WTC11 (cell line): Measurements from ENCODE around the gene GTPBP1. TPM values are rescaled to one million over a fixed set of nuclear protein-coding genes. Genes with fewer than 3 reads are reported as not detected.
A peak's percentile ranks its signal among the peaks of the same experiment; 100 is the strongest.

Experiments
- ATAC-seq: fragments of 200-7000 bp; cut with Tn5 transposase; 2 replicates; pipeline ENCODE4 v1.10.0; 2021; ENCODE audit warnings: mild to moderate bottlenecking, moderate library complexity
- CTCF ChIA-PET: fragments of 300-600 bp; sonication (Branson Sonifier 250); formaldehyde crosslinking; loops from one replicate; lab custom pipeline; 2021; ENCODE audit warnings: antibody characterized with exemption; lab: Charles Lee
- POLR2A ChIA-PET: fragments of 350-600 bp; sonication (Branson Sonifier 250); formaldehyde crosslinking; loops from one replicate; lab custom pipeline; 2021; ENCODE audit warnings: antibody characterized with exemption; lab: Charles Lee
- DNase-seq: peaks from one replicate; pipeline ENCODE4 v3.0.0; 2021; ENCODE audit warnings: low spot score
- H3K27ac Mint-ChIP-seq: 2 replicates; pipeline ENCODE4 v1.8.0; 2021; ENCODE audit warnings: mixed read lengths
- H3K27me3 Mint-ChIP-seq: 2 replicates; pipeline ENCODE4 v1.8.0; 2021; ENCODE audit warnings: low read depth, mild to moderate bottlenecking, moderate library complexity, mixed read lengths
- H3K36me3 Mint-ChIP-seq: 2 replicates; pipeline ENCODE4 v1.8.0; 2021; ENCODE audit warnings: mixed read lengths
- H3K4me1 Mint-ChIP-seq: 2 replicates; pipeline ENCODE4 v1.8.0; 2022; ENCODE audit warnings: mixed read lengths
- H3K4me3 Mint-ChIP-seq: 2 replicates; pipeline ENCODE4 v1.8.0; 2021; ENCODE audit warnings: mild to moderate bottlenecking, moderate library complexity, mixed read lengths
- H3K9me3 Mint-ChIP-seq: 2 replicates; pipeline ENCODE4 v1.8.0; 2021; ENCODE audit warnings: mixed read lengths
- AR ChIP-seq: fragments of 250-450 bp; sonication (Bioruptor Pico); IDR thresholded peaks from 2 replicates; pipeline ENCODE4 v1.9.0; 2021; ENCODE audit warnings: mild to moderate bottlenecking
- CREM ChIP-seq: sonication (generic); formaldehyde crosslinking; IDR thresholded peaks from 2 replicates; pipeline ENCODE4 v1.8.1; 2022; ENCODE audit warnings: mild to moderate bottlenecking, missing genetic modification reagents, moderate library complexity
- E2F1 ChIP-seq: sonication (generic); formaldehyde crosslinking; IDR thresholded peaks from 2 replicates; pipeline ENCODE4 v1.8.0; 2022; ENCODE audit warnings: mild to moderate bottlenecking, missing genetic modification reagents
- ETV6 ChIP-seq: sonication (generic); formaldehyde crosslinking; IDR thresholded peaks from 2 replicates; pipeline ENCODE4 v1.8.1; 2022; ENCODE audit warnings: mild to moderate bottlenecking, missing genetic modification reagents
- GRHL2 ChIP-seq: fragments of 250-450 bp; sonication (Bioruptor Pico); IDR thresholded peaks from 2 replicates; pipeline ENCODE4 v1.8.0; 2022; ENCODE audit warnings: mild to moderate bottlenecking, moderate library complexity; ENCODE audit not compliant: insufficient replicate concordance, severe bottlenecking
- IRF2 ChIP-seq: sonication (generic); formaldehyde crosslinking; IDR thresholded peaks from 2 replicates; pipeline ENCODE4 v1.8.0; 2022; ENCODE audit warnings: low read depth, missing genetic modification reagents, borderline replicate concordance
- JUN ChIP-seq: sonication (generic); formaldehyde crosslinking; IDR thresholded peaks from 2 replicates; pipeline ENCODE4 v1.8.0; 2023; ENCODE audit warnings: mild to moderate bottlenecking, missing genetic modification reagents
- MXD4 ChIP-seq: fragments of 250-450 bp; sonication (Bioruptor Pico); IDR thresholded peaks from 2 replicates; pipeline ENCODE4 v1.8.0; 2021; ENCODE audit warnings: mild to moderate bottlenecking, moderate library complexity, borderline replicate concordance
- NFATC4 ChIP-seq: fragments of 250-450 bp; sonication (Bioruptor Pico); IDR thresholded peaks from 2 replicates; pipeline ENCODE4 v1.9.0; 2021; ENCODE audit warnings: mild to moderate bottlenecking
- PRDM15 ChIP-seq: sonication (generic); formaldehyde crosslinking; IDR thresholded peaks from 2 replicates; pipeline ENCODE4 v1.8.0; 2022; ENCODE audit warnings: missing genetic modification reagents
- PRRX2 ChIP-seq: fragments of 250-450 bp; sonication (Bioruptor Pico); IDR thresholded peaks from 2 replicates; pipeline ENCODE4 v1.8.0; 2021; ENCODE audit warnings: mild to moderate bottlenecking
- SMAD3 ChIP-seq: sonication (generic); formaldehyde crosslinking; IDR thresholded peaks from 2 replicates; pipeline ENCODE4 v1.8.0; 2022; ENCODE audit warnings: missing genetic modification reagents, mild to moderate bottlenecking, borderline replicate concordance
- TCF7 ChIP-seq: sonication (generic); formaldehyde crosslinking; IDR thresholded peaks from 2 replicates; pipeline ENCODE4 v1.8.0; 2022; ENCODE audit warnings: mild to moderate bottlenecking, low read depth, missing genetic modification reagents, moderate library complexity
- TP53 ChIP-seq: sonication (generic); formaldehyde crosslinking; IDR thresholded peaks from 2 replicates; pipeline ENCODE4 v1.8.1; 2023; ENCODE audit warnings: mild to moderate bottlenecking, missing genetic modification reagents
- ZBTB21 ChIP-seq: sonication (generic); formaldehyde crosslinking; IDR thresholded peaks from 2 replicates; pipeline ENCODE4 v1.8.1; 2023; ENCODE audit warnings: mild to moderate bottlenecking, missing genetic modification reagents, borderline replicate concordance
- ZNF263 ChIP-seq: sonication (generic); formaldehyde crosslinking; IDR thresholded peaks from 2 replicates; pipeline ENCODE4 v1.8.1; 2022; ENCODE audit warnings: low read depth, mild to moderate bottlenecking, moderate library complexity, missing genetic modification reagents
- ZNF512 ChIP-seq: sonication (generic); formaldehyde crosslinking; IDR thresholded peaks from 2 replicates; pipeline ENCODE4 v1.8.1; 2022; ENCODE audit warnings: missing genetic modification reagents, borderline replicate concordance
- ZSCAN18 ChIP-seq: fragments of 250-450 bp; sonication (Bioruptor Pico); IDR thresholded peaks from 2 replicates; pipeline ENCODE4 v2.1.2; 2022; ENCODE audit warnings: mild to moderate bottlenecking, moderate library complexity
- total RNA-seq: library from RNA; stranded (reverse); gene quantifications from 3 replicates; pipeline ENCODE4 v1.2.3, GENCODE V29; 2021

The GTPBP1 gene
- total RNA-seq, 1 experiment from 2014 or later = 108 TPM

- no peak for TF ChIP-seq ZSCAN18 (CRISPR knock-in tag)
- TF ChIP-seq ETV6 = no peak
- no peak for TF ChIP-seq ZBTB21
- TF ChIP-seq TP53 (CRISPR knock-in tag) = no peak
- TF ChIP-seq AR (CRISPR knock-in tag) = no peak
- no peak for TF ChIP-seq MXD4 (CRISPR knock-in tag)
- TF ChIP-seq PRDM15 (CRISPR knock-in tag) = no peak
These were observed 48.4 kb downstream of the GTPBP1 start for GRCh38 chr22:38753948-38754750.

GRCh38 chr22:38754751-38755154 is 49.0 kb downstream of the GTPBP1 start:
- H3K4me1 Mint-ChIP-seq = peaks cover 19% of the 10 kb centered on the region
- ChIA-PET POLR2A (no interaction called here), CTCF (interaction anchor here (0.6 to 2.5 kb wide), 6 partner anchors 12 to 381 kb away, joined by 3 to 17 read pairs (median 6); no protein-coding TSS in a partner anchor)
- H3K4me3 Mint-ChIP-seq = peak overlapping the region; percentile 75
- H3K27ac Mint-ChIP-seq = peak overlapping the region; percentile 64; the same call in 1 of the 2 replicates
- H3K9me3 Mint-ChIP-seq = no peaks in the 10 kb centered on the region
- DNase-seq = no peak
- ATAC-seq = no peak; the same call in 1 of the 2 replicates
- no peaks in the 10 kb centered on the region for H3K36me3 Mint-ChIP-seq
- H3K27me3 Mint-ChIP-seq = peaks cover 11% of the 10 kb centered on the region
- TF ChIP-seq ZNF512 (CRISPR knock-in tag) (no peak), PRRX2 (CRISPR knock-in tag) (no peak), JUN (CRISPR knock-in tag) (no peak), ZNF263 (CRISPR knock-in tag) (no peak), CREM (CRISPR knock-in tag) (no peak), NFATC4 (CRISPR knock-in tag) (no peak), TCF7 (CRISPR knock-in tag) (no peak), IRF2 (no peak), E2F1 (CRISPR knock-in tag) (no peak), GRHL2 (CRISPR knock-in tag) (no peak), SMAD3 (CRISPR knock-in tag) (no peak)

More at GRCh38 chr22:38753948-38754750, 48.4 kb downstream of the GTPBP1 start:
- Mint-ChIP-seq H3K9me3 (no peaks in the 10 kb centered on the region), H3K4me3 (peak overlapping the region; percentile 75), H3K4me1 (peaks cover 19% of the 10 kb centered on the region), H3K36me3 (peaks cover 5% of the 10 kb centered on the region; the same call in 1 of the 2 replicates), H3K27ac (no peak overlapping the region), H3K27me3 (peaks cover 11% of the 10 kb centered on the region)
- CTCF ChIA-PET = interaction anchor here (0.6 to 2.5 kb wide), 6 partner anchors 12 to 381 kb away, joined by 3 to 17 read pairs (median 6); no protein-coding TSS in a partner anchor
- POLR2A ChIA-PET = interaction anchor here (0.6 kb wide), 1 partner anchor 202 kb away, joined by 3 read pairs; no protein-coding TSS in a partner anchor
- peak; percentile 54 for ATAC-seq
- DNase-seq = no peak
